Fibroblast of skin of right biceps (primary cell): Measurements from ENCODE around the gene SFXN2.
A peak's percentile ranks its signal among the peaks of the same experiment; 100 is the strongest.
"Not testable (repeated sequence)": the region's sequence is repeated elsewhere in the genome, so short reads cannot be mapped to it uniquely, and the experiment has no call there.

Experiments
- DNase-seq: peaks from one replicate; pipeline ENCODE4 v3.0.0-alpha.2; 2013

SFXN2 gene

DNA sequence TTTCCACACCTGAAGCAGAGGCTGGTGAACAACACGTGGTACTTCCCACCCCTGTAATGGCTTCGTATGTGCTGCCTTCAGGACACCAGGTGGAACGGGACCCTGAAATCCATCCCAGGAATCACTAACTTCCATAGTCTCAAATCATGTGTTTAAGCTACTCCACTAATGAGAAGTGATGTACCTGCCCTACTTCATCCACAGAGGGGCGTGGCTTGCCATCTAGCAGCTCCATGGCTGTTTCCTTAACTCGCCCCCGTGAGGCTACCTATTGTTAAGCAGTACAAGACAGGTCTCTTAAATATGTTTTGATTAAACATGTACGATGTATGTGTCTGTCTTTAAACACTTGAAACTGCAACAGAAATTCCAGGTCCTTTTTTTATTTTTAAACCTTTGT lies 32.0 kb upstream of the SFXN2 start:
- no peak for DNase-seq

DNA sequence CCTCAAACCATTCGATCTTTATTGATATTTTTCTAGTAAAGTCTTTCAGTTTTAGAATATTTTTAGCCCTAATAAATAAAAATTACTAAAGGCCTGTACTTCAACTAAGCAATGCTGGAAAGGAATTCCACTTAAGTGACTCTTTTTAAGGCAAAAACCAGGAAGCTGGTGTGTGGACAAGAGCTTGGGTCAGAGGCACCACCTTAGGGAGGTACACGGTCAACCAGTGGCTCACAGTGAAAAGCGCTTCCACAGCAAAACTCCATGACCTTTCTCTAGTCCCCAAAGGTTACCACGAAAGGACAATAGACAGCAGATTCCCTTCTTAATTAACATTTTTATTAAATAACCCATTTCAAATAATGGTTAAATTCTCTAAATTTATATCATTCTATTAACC lies 31.5 kb upstream of the SFXN2 start:
- no peak for DNase-seq

DNA sequence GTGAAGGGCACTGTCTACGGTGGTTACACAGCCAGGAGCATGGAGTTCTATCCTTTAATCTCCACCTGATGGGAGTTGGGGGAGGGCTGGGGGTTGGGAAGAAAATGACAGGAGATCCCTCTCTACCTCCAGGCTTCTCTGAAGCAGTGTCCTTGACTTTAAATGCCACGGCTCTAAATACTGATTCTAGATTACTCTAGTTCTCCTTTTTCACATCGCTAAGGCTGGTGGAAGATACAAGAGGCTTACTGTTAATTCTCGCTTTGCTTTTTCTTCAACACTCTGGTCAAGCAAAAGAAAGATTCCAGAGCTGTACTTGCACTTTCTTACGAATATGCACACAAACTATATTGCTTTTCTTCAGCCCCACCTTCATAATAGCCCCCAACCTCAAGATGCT lies 30.7 kb upstream of the SFXN2 start:
- DNase-seq = no peak

DNA sequence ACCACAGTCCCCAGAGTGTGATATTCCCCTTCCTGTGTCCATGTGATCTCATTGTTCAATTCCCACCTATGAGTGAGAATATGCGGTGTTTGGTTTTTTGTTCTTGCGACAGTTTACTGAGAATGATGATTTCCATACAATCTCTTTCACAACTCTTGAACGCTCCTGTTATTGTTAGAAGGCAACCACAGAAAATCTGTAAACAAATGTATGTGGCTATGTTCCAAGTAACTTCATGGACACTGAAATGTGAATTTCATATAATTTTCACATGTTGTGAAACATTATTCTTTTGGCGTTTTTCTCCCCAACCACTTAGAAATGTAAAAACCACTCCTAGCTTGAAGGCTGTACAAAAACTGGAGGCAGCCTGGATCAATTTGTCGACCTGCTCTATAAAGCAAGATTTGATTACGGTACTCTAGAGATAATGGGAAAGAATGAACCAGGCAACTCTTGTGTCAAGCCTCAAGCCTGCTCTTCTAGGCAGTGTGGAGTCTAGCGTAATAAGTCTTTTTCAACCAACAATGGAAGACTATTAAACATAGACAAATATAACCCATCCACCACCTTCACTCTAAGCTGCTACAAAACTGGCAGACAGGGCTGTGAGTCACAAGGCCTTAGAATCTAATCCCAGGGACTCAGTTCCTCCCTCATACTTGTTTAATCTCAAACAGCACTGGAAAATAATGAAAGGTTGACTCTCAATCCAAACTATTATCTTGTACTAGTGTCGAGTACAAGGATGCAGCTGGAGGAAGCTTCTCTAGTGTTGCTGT lies 23.0 kb upstream of the SFXN2 start:
- DNase-seq = peak; percentile 31

DNA sequence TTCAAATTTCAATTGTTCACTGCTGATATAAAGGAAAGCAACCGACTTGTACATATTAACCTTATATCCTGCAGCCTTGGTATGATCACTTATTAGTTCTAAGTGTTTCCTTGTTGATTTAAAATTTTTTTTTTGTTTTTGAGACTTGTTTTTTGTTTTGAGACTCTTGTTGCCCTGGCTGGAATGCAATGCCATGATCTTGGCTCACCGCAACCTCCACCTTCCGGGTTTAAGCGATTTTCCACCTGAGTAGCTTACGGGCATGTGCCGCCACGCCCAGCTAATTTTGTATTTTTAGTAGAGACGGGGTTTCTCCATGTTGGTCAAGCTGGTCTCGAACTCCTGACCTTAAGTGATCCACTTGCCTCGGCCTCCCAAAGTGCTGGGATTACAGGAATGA lies 19.0 kb upstream of the SFXN2 start:
- not testable (repeated sequence) for DNase-seq

DNA sequence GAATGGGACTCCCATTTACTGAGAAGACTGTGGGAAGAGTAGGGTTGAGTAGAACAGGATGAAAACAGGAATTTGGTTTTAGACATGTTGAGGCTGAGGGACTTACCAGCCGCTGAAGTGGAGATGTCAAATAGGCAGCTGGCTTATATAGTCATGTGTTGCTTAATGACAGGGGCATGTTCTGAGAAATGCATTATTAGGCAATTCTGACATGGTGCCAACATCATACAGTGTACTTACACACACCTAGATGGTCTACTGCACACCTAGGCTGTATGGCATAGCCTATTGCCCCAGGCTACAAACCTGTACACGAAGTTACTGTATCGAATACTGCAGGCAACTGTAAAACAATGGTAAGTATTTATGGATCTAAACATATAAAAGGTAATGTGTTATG lies 17.7 kb upstream of the SFXN2 start:
- DNase-seq = no peak

DNA sequence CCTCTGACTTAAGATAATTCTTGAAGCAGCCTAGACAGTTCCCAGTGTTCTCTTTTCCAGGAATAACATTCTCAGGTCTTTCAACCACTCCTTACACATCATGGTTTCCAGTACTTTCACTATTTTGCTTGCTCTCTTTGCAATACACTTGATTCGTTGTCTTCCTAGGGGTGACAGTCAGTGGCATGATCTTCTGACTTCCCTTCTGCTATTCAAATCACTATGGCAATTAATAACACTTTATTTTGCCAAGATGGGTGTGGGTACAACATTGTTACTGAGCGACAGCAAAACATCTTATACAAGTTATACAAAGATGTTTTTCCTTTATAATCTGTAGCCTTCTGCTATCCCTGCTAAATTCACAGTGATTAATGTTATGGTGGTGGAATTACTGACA lies 15.5 kb upstream of the SFXN2 start:
- no peak for DNase-seq

DNA sequence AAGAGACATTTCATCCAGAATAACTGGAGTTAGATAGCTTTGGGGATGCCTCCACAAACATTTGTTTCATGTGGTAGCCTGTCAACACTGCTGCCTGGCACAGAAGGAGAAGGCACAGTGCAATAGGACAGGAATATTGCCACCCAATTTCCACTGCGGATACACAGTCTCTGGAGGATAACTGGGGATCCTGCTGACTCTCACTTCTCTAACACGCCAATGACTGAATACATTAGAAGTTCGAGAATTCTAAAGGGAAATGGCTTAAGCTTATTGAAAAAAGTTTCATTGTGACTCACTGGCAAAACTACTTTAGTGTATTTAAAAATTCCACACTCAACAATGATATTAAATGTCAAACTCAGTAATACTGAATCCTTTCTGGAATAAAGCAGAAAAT lies 13.2 kb upstream of the SFXN2 start:
- DNase-seq = peak; percentile 37

DNA sequence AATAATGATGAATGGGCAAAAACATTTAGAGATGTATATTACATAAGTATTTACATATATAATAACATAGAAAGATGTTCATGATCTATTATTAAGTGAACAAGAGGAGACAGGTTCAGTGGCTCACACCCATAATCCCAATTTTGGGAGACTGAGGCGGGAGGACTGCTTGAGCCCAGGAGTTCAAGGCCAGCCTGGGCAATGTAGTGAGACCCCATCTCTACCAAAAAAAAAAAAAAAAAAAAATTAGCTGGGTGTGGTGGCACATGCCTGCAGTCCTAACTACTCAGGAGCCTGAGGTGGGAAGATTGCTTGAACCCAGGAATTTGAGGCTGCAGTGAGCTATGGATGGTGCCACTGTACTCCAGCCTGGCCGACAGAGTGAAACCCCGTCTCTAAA lies 12.6 kb upstream of the SFXN2 start:
- DNase-seq = no peak

DNA sequence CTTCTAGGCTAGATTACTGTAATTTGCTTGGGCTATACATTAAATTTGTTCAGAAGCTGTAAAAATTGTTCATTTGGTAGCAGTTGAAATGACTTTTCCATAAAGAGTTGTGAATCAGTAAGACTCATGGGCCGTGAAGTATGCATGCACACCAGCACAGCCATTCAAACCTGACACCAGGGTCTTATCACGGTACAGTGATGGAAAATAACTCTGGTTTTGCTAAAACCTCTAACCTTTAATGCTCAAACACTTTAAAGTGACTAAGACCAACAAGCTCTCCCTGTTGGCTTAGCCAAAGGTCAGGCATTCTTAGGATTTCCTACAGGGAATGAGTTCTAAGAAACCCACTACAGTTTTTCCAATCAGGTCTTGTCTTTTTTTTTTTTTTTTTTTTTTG lies 11.7 kb upstream of the SFXN2 start:
- no peak for DNase-seq

DNA sequence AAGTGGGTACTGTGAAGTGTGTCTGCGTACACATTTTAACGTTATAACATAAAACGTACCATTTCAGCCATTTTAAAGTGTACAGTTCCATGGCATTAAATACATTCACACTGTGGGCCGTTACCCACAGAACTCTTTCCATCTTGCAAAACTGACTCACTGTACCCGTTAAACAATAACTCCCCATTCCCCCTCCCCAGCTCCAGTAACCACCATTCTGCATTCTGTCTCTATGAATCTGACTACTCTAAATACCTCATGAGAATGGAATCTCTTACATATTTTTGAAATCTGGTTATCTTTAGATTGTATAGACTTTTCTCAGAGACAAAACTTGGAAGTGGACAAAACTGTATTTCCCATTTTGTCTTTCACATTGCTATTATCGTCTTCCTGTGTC lies 9.5 kb upstream of the SFXN2 start:
- DNase-seq = peak; percentile 89

DNA sequence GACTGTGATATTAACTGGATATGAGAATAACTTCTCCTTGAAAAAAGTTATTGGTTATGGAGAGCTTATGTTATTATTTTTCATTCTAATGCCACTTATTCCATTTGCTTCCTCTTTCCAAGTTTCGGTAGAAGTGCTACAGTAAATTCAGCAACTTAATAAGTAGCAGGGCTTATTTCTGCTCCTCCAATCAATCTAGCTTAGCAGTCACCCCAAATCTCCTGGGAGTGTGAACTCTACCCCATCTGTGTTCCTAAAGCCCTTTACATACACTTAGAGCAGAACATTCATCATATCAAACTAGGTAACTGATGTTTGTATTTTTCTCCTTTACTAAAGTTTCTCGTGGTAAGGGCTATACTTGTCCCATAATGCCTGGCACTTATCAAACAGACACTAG lies 8.9 kb upstream of the SFXN2 start:
- DNase-seq = no peak

DNA sequence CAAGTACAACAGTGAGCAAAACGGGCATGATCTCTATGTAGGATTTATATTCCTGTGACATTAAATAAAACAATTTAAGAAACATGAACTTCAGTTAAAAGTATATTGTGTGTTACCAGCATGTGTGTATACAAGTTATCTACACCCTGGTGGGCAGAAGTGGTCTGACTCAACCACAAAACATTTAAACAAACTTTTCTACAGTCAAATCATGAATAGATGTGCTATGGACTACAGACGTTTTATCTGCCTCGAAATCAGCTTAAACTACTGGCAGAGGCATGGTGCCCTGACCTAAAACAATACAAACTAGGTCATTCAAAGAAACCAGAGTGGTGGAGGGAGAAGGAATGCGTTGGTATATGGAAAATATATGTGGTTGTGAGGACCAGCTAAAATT lies 3.8 kb upstream of the SFXN2 start:
- DNase-seq = peak; percentile 78

DNA sequence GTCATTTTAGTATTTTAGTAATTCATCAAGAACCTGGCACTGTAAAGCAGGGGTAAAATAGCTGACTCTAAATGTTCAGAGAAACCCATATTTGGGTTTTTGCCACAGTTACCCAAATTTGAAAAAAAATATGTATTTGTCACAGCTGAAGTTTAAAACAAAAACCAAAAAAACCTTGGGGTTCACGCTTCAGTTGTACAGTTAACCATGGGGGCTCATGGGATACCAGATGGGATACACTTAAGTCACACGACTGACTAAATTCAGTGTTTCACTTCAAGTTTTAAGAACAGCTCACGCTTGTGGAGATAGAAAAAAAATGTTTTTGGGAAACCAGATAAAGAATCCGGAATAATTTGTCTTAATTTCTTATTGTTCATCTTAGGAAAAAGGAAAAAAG lies 2.3 kb upstream of the SFXN2 start:
- DNase-seq = no peak

DNA sequence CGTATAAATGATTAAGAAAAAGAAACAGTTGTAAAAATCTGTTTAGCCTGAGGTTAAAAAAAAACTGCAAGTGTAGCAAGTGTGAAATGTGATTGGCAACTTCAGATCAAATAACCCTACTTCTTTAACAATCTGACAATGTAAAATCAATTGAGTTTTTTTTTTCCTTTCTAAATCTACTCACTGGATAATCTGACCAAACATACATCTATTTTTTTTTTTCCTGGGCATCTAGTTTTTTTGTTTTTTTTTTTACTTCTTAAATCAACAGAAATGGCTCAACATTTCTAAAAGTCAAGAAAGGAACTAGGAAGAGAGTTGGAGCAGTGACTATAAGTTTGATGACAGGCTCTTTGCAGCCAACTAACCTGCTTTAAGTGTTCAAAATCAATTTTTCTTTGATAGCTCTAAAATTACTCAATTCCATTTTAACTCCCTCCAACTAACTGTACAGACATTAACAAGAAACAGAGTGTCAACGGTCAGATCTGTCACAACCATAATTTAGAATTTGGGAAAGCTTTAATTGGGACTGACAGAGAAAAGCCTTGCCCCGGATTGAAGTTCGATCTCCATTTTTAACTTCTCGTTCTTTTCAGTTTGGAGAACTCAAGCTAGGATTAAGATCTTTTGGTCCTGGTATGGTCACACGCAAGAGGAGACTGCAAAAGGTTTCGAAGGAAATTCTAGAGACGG lies 1.4 kb upstream of the SFXN2 start:
- DNase-seq = no peak

DNA sequence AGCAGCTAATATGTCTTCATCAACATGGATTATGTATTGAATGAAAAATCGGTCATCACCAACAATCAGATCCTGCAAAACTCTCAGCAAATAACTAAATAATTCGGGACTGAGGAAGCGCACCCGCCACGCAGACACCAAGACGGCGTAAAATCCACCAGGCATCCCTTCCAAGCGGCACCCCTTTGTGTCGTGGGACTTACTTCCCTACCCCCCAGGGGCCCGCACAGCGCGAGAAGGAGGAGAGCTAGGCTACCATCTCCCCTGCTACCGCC lies 960 bp upstream of the SFXN2 start:
- no peak for DNase-seq

DNA sequence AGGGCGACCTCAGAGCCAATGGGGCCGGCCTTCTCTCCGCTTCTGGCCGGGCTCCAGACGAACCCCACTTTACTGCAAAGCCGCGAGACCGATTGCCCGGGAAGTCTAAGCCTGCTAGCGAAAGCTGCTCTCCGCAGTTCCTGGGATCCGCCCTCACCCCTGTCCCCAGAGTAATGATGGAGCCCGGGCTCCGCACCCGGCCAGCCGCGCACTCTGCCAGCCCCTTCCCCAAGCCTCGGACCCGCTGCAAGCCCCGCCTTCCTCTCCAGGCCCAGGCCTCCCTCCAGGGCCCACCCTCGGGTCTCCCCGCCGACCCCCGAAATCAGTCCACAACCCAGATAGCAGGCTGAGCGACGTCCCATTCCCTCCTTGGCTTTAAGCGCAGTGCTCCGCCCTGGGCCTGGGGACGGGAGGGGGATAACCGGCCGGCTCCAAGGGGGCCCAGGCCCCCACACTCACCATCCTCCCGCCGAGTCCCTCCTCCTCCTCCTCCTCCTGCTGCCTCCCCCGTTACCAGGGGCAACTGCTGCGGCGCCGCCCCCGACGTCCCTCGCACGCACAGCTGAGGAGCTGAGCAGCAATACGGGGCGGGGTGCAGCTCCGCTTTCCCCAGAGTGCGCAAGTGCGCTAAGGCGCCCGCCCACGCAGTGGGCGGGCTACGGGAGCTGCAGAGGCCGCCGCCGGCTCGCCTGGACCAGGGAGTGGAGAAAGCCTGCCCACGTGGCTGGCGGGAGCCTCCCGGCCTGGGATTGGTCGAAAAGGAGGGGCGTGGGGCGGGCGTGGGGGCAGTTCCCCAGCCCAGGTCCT lies 419 bp upstream of the SFXN2 start, which contains the start of gene ARL3:
Gene ARL3 (minus strand): TSS at position 584 of the 807 bp plus-strand sequence. CDS start 122 bp downstream, at position 462.
- DNase-seq = peak; percentile 99

DNA sequence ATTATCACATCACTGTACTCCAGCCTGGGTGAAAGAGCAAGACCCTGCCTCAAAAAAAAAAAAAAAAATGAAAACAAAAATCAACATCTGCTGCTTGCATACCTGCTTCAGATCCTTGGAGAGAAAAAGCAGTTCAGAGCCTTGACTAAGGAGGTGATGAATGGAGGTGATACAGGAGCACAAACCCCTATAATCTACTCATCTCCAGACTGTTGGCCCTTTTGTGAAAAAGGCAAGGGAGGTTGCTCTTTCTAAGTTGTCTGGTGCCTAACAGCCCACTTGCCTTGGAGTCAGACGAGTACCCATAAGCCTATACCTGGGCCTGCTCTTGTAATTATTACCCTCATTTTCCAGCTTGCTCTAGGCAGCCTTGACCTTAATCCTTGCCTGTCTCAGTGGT lies 1.4 kb downstream of the SFXN2 start:
- DNase-seq = no peak

DNA sequence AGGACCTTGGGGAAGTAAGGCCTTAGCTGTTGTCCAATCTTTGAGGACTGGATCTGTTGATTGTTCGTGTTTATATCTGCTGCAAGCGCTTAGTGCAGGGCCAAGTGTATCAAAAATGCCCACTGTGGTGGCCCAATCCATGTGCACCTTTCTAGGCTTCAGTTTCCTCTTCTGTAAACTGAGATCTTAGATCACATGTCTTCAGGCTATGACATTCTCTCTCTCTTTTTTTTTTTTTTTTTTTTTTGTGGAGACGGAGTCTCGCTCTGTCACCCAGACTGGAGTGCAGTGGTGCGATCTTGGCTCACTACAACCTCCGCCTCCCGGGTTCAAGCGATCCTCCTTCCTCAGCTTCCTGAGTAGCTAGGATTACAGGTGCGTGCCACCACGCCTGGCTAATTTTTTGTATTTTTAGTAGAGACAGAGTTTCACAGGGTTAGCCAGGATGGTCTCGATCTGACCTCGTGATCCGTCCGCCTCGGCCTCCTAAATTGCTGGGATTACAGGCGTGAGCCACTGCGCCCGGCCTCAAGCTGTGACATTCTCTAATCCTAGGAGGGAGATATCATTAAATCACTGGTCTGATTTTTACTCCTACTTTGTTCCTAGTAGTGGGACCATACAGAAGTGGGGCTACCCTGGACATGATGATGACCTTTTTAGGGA lies 2.6 kb downstream of the SFXN2 start:
- DNase-seq = not testable (repeated sequence)

DNA sequence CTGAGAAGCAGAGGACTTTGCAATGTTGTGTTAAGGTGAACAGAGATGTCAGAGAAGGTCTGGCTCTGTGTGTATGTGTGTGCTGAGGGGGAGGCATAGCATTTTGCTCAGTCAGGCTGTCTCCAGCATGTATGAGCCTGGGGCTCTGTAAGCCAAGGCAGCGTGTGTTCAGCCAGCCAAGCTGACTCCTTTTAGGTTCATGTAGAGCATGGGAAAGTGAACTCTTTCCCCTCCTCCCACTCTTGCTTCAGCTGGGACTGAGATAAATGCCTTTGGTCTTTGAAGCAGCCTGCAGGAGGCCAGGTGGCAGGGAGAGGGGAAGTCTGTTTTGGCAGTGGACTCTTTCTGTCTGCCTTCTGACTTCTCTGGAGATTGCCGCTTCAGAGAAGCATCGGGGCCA lies 3.8 kb downstream of the SFXN2 start:
- peak; percentile 43 for DNase-seq

DNA sequence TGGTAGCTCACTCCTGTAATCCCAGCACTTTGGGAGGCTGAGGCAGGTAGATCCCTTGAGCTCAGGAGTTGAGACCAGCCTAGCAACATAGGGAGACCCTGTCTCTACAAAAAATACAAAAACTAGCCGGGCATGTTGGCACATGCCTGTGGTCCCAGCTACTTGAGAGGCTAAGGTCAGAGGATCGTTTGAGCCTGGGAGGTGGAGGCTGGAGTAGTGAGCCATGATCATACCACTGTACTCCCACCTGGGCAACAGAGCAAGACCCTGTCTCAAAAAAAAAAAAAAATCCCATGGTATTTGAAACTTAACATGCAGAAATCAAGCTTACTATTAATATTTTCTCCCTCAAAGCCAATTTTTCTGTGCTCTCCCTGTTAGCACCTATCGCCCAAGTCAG lies 5.9 kb downstream of the SFXN2 start:
- no peak for DNase-seq

DNA sequence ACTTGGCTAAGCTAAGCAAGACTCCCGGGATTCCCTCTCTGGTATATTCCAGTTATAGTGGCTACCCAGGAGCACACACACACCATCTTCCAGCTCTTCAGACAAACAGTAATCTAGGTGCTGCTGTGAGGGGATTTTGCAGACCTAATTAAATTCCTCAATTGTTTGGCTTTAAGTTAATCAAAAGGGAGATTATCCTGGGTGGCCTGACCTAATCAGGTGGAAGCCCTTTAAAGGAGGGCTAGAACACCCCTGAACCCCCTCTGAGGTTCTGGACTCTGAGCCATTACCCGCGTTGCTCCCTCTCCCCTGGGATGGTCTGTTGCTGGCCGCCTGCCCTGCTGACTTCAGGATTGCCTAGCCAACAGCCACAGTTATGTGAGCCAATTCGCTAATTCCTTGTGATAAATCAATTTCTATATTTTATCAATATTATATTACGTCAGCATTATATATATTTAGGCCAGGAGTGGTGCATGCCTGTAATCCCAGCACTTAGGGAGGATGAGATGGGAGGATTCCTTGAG lies 6.4 kb downstream of the SFXN2 start:
- no peak for DNase-seq

DNA sequence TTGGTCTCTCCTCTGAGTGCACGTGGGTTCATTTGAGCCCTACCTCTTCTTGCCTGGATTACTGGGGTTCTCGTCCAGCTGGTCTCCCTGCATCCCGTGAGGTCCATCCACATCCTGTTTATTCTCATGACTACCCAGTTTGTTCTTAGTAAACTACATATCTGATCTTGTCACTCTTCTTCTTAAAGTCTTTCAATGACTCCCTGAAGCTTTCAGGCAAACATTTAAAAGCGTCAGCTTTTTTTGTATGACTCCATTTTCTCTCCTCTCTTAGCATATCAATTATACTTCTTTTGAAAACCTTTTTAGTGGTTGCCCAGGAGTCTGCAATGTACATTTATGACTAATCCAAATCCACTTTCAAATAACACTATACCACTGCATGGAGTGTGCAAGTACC lies 7.5 kb downstream of the SFXN2 start:
- DNase-seq = no peak
